Upper lobe of right lung (tissue), 1 donor: ENCODE data around the gene GNAI3. TPM values are rescaled to one million over a fixed set of nuclear protein-coding genes. Genes with fewer than 3 reads are reported as not detected.
"Not testable (repeated sequence)": the region's sequence is repeated elsewhere in the genome, so short reads cannot be mapped to it uniquely, and the experiment has no call there.

Experiments
- ATAC-seq: fragments of 200-7000 bp; cut with Tn5 transposase; one replicate; pipeline ENCODE4 v1.9.1; 2020; ENCODE audit warnings: mild to moderate bottlenecking, moderate library complexity
- DNase-seq: peaks from one replicate; pipeline ENCODE4 v3.0.0-alpha.2; 2020
- H3K27ac ChIP-seq: fragments of 200-600 bp; one replicate; pipeline ENCODE4 v1.8.0; 2022
- H3K27me3 ChIP-seq: fragments of 200-600 bp; one replicate; pipeline ENCODE4 v1.8.0; 2022; ENCODE audit warnings: mild to moderate bottlenecking
- H3K36me3 ChIP-seq: fragments of 200-600 bp; one replicate; pipeline ENCODE4 v1.8.0; 2022
- H3K4me1 ChIP-seq: fragments of 200-600 bp; one replicate; pipeline ENCODE4 v1.8.0; 2022
- H3K4me3 ChIP-seq: fragments of 200-600 bp; one replicate; pipeline ENCODE4 v1.8.0; 2022; ENCODE audit warnings: mild to moderate bottlenecking
- H3K9me3 ChIP-seq: fragments of 200-600 bp; one replicate; pipeline ENCODE4 v1.8.0; 2022
- CTCF ChIP-seq: fragments of 200-600 bp; IDR thresholded peaks from one replicate; pipeline ENCODE4 v1.8.0; 2022; ENCODE audit warnings: antibody characterized with exemption
- intact Hi-C: fragments of 100-400 bp; cut with DNase I; formaldehyde crosslinking; loops from one replicate; pipeline ENCODE4 v1.11.0; 2022
- total RNA-seq: library from RNA; stranded (reverse); fragmentation: NEBNext Ultra II Directional; extraction: Animal tissue kit (Norgen Biotek cat#: 25700); gene quantifications from one replicate; pipeline ENCODE4 v1.2.1, GENCODE V29; 2021
- donor health status: DM: no; HTN: yes; CAD: no; lungs with severe emphysema.

Gene GNAI3
- total RNA-seq, 1 donor from 2014 or later, result 6.9 TPM

DNA sequence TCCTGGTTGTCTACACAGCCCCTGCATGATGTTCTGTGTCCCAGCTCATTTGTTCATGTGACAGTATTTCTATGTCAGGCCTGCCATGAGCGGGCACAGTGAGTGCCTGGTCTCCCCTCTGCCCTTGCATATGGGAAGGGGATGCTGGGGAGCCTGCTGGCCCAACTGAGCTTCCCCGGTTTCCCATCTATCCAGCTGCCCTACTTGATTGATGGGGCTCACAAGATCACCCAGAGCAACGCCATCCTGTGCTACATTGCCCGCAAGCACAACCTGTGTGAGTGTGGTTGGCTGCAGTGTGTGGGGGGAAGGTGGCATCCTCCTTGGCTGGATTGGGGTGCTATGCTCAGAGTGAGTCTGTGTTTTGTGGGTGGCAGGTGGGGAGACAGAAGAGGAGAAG lies 109.0 kb downstream of the GNAI3 start:
- ATAC-seq, result no peak
- Histone ChIP-seq H3K36me3 (peaks cover 7% of the 10 kb centered on the region), H3K4me3 (no peak overlapping the region), H3K27me3 (no peaks in the 10 kb centered on the region), H3K9me3 (no peaks in the 10 kb centered on the region), H3K4me1 (peaks cover 11% of the 10 kb centered on the region), H3K27ac (no peak overlapping the region)
- no peak for TF ChIP-seq CTCF
- DNase-seq, result no peak
- intact Hi-C loops, result no loop called here

- peaks cover 7% of the 10 kb centered on the region for H3K36me3 ChIP-seq
- DNase-seq (no peak), ATAC-seq (no peak)
- no peaks in the 10 kb centered on the region for H3K9me3 ChIP-seq
- H3K4me1 ChIP-seq, result peaks cover 11% of the 10 kb centered on the region
- H3K4me3 ChIP-seq, result no peak overlapping the region
- H3K27ac ChIP-seq, result no peak overlapping the region
- H3K27me3 ChIP-seq, result no peaks in the 10 kb centered on the region
- intact Hi-C loops, result no loop called here
- TF ChIP-seq CTCF, result no peak
Observed at GRCh38 chr1:109657970-109658369, 109.6 kb downstream of the GNAI3 start.

DNA sequence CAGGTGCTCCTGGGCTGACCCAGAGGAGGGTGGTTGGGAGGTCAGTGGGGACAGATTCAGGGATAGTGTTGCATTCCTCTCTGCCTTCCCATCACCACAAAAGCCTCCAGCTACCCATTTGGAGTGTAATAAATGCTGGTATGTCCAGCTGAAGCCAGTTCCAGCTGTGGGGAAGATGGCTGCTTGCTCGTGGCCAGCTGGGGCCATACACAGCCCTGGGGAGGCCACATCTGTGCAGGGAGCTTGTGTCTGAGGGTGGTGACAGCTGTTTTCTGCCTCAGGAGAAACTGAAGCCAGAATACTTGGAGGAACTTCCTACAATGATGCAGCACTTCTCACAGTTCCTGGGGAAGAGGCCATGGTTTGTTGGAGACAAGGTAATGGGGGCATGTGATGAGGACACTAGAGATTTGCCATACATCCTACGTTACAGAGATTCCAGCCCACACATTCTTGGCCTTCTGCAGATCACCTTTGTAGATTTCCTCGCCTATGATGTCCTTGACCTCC lies 110.2 kb downstream of the GNAI3 start:
- Histone ChIP-seq H3K36me3 (peaks cover 7% of the 10 kb centered on the region), H3K4me3 (no peak overlapping the region), H3K9me3 (no peaks in the 10 kb centered on the region), H3K27me3 (no peaks in the 10 kb centered on the region), H3K4me1 (peaks cover 11% of the 10 kb centered on the region), H3K27ac (no peak overlapping the region)
- ATAC-seq, result no peak
- no peak for DNase-seq
- intact Hi-C loops, result no loop called here
- no peak for TF ChIP-seq CTCF

GRCh38 chr1:109659145-109659544 lies 110.7 kb downstream of the GNAI3 start:
- TF ChIP-seq CTCF, result no peak
- no peak for ATAC-seq
- Histone ChIP-seq H3K36me3 (peaks cover 7% of the 10 kb centered on the region), H3K27me3 (no peaks in the 10 kb centered on the region), H3K4me1 (peaks cover 11% of the 10 kb centered on the region), H3K9me3 (no peaks in the 10 kb centered on the region), H3K4me3 (no peak overlapping the region), H3K27ac (no peak overlapping the region)
- no peak for DNase-seq
- intact Hi-C loops, result no loop called here

DNA sequence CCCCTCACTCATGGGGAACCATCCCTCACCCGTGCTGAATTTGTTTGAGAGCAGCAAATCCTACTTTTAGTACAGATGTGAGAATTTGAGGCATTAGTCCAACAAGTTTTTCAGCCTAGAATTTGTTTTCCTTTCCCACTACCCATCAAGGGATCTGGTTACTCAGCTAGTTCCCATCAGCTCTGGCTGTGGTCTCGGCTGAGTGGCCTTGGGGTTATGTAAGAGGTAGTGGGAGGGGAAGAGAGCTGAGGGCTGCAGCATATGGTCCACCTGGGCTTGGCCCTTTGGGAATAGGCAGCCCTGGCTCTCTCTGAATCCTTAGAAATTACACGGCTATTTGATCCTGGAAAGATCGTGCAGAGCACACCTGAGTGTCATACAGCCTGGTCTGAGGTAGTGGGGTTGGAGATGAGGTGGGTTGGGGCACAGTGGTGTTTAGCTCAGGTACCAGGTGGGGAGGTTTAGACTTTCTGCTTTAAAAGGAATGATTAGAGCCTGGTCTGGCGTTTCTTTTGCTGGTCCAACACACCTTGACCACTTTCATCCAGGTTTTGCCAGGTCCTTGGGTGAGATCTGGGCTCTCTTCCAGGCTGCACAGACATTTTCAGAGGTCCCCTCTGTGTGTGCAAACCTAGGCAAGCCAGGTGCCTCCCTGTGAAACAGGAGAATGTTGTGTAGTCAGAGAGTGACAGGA lies 111.7 kb downstream of the GNAI3 start:
- Histone ChIP-seq H3K4me3 (no peak overlapping the region), H3K27ac (no peak overlapping the region), H3K4me1 (peaks cover 8% of the 10 kb centered on the region), H3K9me3 (no peaks in the 10 kb centered on the region), H3K27me3 (no peaks in the 10 kb centered on the region), H3K36me3 (peaks cover 7% of the 10 kb centered on the region)
- DNase-seq (no peak), ATAC-seq (no peak)
- no peak for TF ChIP-seq CTCF
- intact Hi-C loops, result no loop called here

DNA sequence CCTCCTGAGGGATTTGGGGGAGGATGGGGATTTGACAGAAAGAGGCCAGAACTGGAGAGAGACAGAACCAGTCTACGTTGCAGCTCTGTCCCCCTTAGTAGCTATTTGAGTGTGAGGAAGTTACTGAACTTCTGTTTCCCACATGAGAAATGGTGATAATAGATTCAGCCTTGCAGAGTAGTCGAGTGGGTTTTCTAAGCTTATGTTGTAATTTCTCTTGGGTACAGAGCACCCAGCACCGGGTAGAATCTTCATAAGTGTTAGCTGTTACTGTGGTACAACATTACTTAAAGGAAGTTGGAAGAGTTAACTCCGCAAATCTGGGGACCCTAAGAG lies 112.2 kb downstream of the GNAI3 start:
- ATAC-seq, H3K27ac ChIP-seq, intact Hi-C loops, H3K36me3 ChIP-seq, H3K4me1 ChIP-seq, H3K9me3 ChIP-seq, H3K4me3 ChIP-seq, H3K27me3 ChIP-seq, DNase-seq: not testable (repeated sequence)
